ENCODE data around the gene ASB2. TPM values are rescaled to one million over a fixed set of nuclear protein-coding genes. Genes with fewer than 3 reads are reported as not detected.

ASB2 gene
- total and polyA plus RNA-seq, 2 of the 13 experiments (the other 11 are each of a cell fraction or from before 2014, with no cell fraction given), result 0.82 to 4.1 TPM

GRCh38 chr14:93958567-93959238 lies 17.7 kb downstream of the ASB2 start (continued):
- TF ChIP-seq SP4 (CRISPR knock-in tag; IDR thresholded peaks at IDR 0.05), result peak; percentile 31; the same call in 1 of the 2 replicates

DNA sequence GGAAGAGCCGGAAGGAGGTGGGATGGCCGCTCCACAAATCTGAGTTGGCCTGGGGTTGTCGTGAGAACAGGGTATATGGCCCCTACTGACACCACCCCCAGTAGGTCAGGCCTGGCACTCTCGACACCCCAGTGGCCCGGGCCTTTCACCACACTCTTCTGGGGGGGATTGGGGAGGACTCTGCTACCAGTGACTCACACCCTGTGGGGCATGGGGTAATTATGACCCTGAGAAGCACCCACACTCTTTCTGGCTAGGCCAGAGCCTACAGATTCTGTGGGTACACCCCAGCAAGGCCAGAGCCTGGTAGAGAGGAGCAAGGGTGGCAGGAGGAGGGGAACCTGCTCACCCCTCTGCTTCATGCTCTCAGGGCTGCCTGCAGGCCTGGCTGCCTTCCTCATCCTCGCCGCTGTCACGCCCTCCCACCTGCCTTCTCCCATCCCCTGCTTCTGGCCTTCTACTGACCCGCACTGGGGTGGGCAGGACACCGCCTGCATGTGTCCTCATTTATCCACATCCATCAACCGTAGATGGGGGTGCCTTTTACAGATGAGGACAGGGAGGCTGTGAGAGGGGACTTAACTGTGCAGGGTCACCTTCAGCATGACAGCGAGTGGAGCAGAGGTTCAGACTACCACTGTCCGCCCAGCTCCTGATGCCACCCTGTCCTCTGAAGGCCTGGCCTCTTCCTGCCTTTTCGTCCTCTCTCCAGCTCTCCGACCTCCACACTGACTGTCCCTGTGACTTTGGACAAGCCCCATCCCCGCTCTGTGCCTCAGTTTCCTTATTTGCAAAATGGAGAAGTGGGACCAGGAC lies 18.4 kb downstream of the ASB2 start:
- Histone ChIP-seq H3K4me1 (ENCODE audit: insufficient read depth, low read length) (peaks cover 89% of the 10 kb centered on the region), H3K36me3 (replicated peaks in 1 of 2; ENCODE audit: control insufficient read depth in 1 of 2, insufficient read depth in 2 of 2, low read length in 2 of 2) (no peaks in the 10 kb centered on the region), H3K9ac (ENCODE audit: insufficient read depth, low read depth, low read length) (no peak overlapping the region), H4K20me1 (ENCODE audit: insufficient read depth, low read length) (no peaks in the 10 kb centered on the region), H3K27me3 (ENCODE audit: control insufficient read depth in 1 of 2, insufficient read depth in 2 of 2, low read length in 2 of 2) (no peaks in the 10 kb centered on the region), H3K79me2 (ENCODE audit: insufficient read depth, low read length) (no peaks in the 10 kb centered on the region), H3K27ac (ENCODE audit: extremely low read length, insufficient read depth, low read length) (peak overlapping the region; percentile 79), H3K4me3 (replicated peaks in 1 of 3; ENCODE audit: insufficient read depth in 1 of 3, low read depth in 2 of 3, low read length in 3 of 3) (no peak overlapping the region), H2AFZ (ENCODE audit: low read length) (no peak overlapping the region), H3K4me2 (ENCODE audit: low read depth, low read length) (0 out of 2 replicates have a peak overlapping the region, but pooled peaks have one; percentile 64), H3K9me3 (ENCODE audit: low read length) (no peaks in the 10 kb centered on the region)
- FAIRE-seq (no peak), DNase-seq (ENCODE audit: low spot score) (no peak), ATAC-seq (no peak)
- in situ Hi-C loops (cut with HindIII; ENCODE audit: extremely low pct_ligation_motif_present, low pct_unique_long_range_greater_than_20kb) (no loop called here), intact Hi-C loops (cut with micrococcal nuclease; ENCODE audit: unreplicated experiment) (loop anchor here (10.0 kb wide), 1 partner anchor 177 kb away; no protein-coding TSS in a partner anchor)
- POLR2A ChIA-PET, result interaction anchor here (0.9 to 3.9 kb wide), 10 partner anchors 8 to 101 kb away, joined by 4 to 30 read pairs (median 10); partner anchors contain the start of gene CCDC197
- TF ChIP-seq, protein P1, sequence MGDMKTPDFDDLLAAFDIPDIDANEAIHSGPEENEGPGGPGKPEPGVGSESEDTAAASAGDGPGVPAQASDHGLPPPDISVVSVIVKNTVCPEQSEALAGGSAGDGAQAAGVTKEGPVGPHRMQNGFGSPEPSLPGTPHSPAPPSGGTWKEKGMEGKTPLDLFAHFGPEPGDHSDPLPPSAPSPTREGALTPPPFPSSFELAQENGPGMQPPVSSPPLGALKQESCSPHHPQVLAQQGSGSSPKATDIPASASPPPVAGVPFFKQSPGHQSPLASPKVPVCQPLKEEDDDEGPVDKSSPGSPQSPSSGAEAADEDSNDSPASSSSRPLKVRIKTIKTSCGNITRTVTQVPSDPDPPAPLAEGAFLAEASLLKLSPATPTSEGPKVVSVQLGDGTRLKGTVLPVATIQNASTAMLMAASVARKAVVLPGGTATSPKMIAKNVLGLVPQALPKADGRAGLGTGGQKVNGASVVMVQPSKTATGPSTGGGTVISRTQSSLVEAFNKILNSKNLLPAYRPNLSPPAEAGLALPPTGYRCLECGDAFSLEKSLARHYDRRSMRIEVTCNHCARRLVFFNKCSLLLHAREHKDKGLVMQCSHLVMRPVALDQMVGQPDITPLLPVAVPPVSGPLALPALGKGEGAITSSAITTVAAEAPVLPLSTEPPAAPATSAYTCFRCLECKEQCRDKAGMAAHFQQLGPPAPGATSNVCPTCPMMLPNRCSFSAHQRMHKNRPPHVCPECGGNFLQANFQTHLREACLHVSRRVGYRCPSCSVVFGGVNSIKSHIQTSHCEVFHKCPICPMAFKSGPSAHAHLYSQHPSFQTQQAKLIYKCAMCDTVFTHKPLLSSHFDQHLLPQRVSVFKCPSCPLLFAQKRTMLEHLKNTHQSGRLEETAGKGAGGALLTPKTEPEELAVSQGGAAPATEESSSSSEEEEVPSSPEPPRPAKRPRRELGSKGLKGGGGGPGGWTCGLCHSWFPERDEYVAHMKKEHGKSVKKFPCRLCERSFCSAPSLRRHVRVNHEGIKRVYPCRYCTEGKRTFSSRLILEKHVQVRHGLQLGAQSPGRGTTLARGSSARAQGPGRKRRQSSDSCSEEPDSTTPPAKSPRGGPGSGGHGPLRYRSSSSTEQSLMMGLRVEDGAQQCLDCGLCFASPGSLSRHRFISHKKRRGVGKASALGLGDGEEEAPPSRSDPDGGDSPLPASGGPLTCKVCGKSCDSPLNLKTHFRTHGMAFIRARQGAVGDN (CRISPR knock-in tag; IDR thresholded peaks at IDR 0.05), result peak; percentile 30; the same call in 1 of the 2 replicates
- TF ChIP-seq KIAA2018 (CRISPR knock-in tag; IDR thresholded peaks at IDR 0.05; ENCODE audit: borderline replicate concordance) (no peak), ZNF263 (CRISPR knock-in tag; IDR thresholded peaks at IDR 0.05) (0 out of 2 replicates have a peak, but pooled peaks have one; percentile 27), POLR2G (IDR thresholded peaks at IDR 0.05; ENCODE audit: low read depth, low read length) (0 out of 2 replicates have a peak, but pooled peaks have one; percentile 6), ZBTB38 (CRISPR knock-in tag; IDR thresholded peaks at IDR 0.05) (peak; percentile 63)
- WGBS (ENCODE audit: low lambda C conversion rate), result 89% methylated on average over 16 of the region's 16 CpGs
- BruUV-seq (replicated peaks), result no TSS peak
- CTCF ChIA-PET (ENCODE audit: low intra/inter-chr PET ratio, low total read pairs), result no interaction called here
